ENCODE measurements around the gene TMEM259.

The TMEM259 gene

GRCh38 chr19:996051-996838 lies 24.7 kb downstream of the TMEM259 start:
- no peaks in the 10 kb centered on the region for H3K36me3 ChIP-seq
- peaks cover 64% of the 10 kb centered on the region for H3K27me3 ChIP-seq
- TF ChIP-seq, protein P1, sequence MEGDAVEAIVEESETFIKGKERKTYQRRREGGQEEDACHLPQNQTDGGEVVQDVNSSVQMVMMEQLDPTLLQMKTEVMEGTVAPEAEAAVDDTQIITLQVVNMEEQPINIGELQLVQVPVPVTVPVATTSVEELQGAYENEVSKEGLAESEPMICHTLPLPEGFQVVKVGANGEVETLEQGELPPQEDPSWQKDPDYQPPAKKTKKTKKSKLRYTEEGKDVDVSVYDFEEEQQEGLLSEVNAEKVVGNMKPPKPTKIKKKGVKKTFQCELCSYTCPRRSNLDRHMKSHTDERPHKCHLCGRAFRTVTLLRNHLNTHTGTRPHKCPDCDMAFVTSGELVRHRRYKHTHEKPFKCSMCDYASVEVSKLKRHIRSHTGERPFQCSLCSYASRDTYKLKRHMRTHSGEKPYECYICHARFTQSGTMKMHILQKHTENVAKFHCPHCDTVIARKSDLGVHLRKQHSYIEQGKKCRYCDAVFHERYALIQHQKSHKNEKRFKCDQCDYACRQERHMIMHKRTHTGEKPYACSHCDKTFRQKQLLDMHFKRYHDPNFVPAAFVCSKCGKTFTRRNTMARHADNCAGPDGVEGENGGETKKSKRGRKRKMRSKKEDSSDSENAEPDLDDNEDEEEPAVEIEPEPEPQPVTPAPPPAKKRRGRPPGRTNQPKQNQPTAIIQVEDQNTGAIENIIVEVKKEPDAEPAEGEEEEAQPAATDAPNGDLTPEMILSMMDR (IDR thresholded peaks at IDR 0.05) = no peak
- peaks cover 7 to 11% of the 10 kb centered on the region in 2 experiments for H3K4me1 ChIP-seq (ENCODE audit: control insufficient read depth in 1 of 2, insufficient read depth in 1 of 2, low read depth in 1 of 2, low read length in 1 of 2)
- no peak overlapping the region for H3K4me3 ChIP-seq (ENCODE audit: low read depth in 1 of 2, low read length in 1 of 2)
- no peaks in the 10 kb centered on the region for H3K9me3 ChIP-seq
- H3K27ac ChIP-seq = no peak overlapping the region

DNA sequence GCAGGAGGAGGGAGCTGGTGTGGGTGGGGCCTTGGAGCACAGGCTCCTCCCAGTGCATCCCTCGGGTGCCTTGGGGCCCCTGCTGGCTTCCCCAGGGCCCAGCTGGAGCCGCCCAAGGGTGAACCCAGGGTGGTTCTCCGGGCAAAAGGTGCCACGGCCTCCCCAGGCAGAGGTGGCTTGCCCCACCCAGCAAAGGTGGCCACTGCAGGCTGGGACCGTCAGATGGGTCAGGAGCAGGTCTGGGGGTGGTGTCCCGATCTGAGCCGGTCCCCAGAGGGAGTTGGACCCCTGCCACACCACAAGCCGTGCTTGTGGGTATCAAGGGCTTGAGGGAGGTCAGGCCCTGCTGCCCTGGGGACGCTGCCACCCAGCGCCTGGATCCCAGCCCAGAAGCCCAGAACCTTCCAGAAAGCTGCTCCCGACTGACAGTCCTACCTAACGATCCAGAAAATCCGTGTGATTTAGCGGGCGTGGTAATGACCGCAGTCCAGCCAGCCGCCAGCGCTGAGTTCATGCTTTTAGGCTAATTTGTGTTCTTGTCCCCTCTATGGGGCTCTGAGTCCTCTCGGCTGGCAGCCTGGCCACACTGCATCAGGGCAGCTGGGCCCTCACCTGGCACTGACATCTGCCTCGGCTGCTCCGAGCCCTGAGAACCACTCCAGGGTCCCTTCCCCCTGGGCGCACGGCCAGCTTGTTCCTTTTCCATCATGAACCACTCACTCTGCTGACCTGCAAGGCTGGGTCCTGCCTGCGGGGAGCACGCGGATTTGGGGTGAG lies 25.7 kb downstream of the TMEM259 start:
- Histone ChIP-seq H3K4me1 (ENCODE audit: control insufficient read depth in 1 of 2, insufficient read depth in 1 of 2, low read depth in 1 of 2, low read length in 1 of 2) (peaks cover 0 to 4% of the 10 kb centered on the region in 2 experiments), H3K36me3 (no peaks in the 10 kb centered on the region), H3K27ac (no peak overlapping the region), H3K4me3 (ENCODE audit: low read depth in 1 of 2, low read length in 1 of 2) (no peak overlapping the region), H3K27me3 (peaks cover 54% of the 10 kb centered on the region), H3K9me3 (no peaks in the 10 kb centered on the region)
- TF ChIP-seq, protein P1 (IDR thresholded peaks at IDR 0.05) = no peak

GRCh38 chr19:994516-994915 lies 26.4 kb downstream of the TMEM259 start:
- Histone ChIP-seq H3K9me3 (no peaks in the 10 kb centered on the region), H3K27me3 (peaks cover 47% of the 10 kb centered on the region), H3K27ac (no peak overlapping the region), H3K4me3 (ENCODE audit: low read depth in 1 of 2, low read length in 1 of 2) (no peak overlapping the region), H3K36me3 (no peaks in the 10 kb centered on the region), H3K4me1 (ENCODE audit: control insufficient read depth in 1 of 2, insufficient read depth in 1 of 2, low read depth in 1 of 2, low read length in 1 of 2) (no peaks in the 10 kb centered on the region)
- TF ChIP-seq, protein P1 (IDR thresholded peaks at IDR 0.05) = no peak

DNA sequence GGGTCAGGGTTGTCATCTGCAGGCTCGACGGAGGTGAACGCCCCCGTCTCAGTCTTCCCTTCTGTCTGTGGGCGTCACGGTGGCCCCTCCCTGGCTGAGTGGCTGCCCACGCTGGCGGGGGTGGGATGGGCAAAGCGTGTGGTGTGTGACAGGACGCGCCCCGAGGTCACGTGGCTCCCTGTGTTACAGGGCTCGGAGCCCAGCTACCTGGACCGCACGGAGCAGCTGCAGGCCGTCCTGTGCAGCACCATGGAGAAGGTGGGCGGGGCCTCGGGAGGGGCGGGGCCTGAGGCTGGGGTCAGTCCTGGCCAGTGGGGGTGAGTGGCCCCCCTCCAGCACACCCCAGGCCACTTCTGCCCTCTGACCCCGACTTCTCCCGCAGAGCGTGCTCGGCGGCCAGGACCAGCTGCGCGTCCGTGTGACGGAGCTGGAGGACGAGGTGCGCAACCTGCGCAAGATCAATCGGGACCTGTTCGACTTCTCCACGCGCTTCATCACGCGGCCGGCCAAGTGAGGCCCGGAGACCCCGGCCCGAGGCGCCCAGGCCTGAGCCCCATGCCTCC lies 27.0 kb downstream of the TMEM259 start:
- Histone ChIP-seq H3K27me3 (peaks cover 41% of the 10 kb centered on the region), H3K9me3 (no peaks in the 10 kb centered on the region), H3K36me3 (no peaks in the 10 kb centered on the region), H3K27ac (no peak overlapping the region), H3K4me3 (ENCODE audit: low read depth in 1 of 2, low read length in 1 of 2) (no peak overlapping the region), H3K4me1 (ENCODE audit: control insufficient read depth in 1 of 2, insufficient read depth in 1 of 2, low read depth in 1 of 2, low read length in 1 of 2) (no peaks in the 10 kb centered on the region)
- TF ChIP-seq, protein P1 (IDR thresholded peaks at IDR 0.05) = no peak

GRCh38 chr19:993361-993830 lies 27.5 kb downstream of the TMEM259 start:
- Histone ChIP-seq H3K27ac (no peak overlapping the region), H3K9me3 (no peaks in the 10 kb centered on the region), H3K4me3 (ENCODE audit: low read depth in 1 of 2, low read length in 1 of 2) (no peak overlapping the region), H3K36me3 (no peaks in the 10 kb centered on the region), H3K4me1 (ENCODE audit: control insufficient read depth in 1 of 2, insufficient read depth in 1 of 2, low read depth in 1 of 2, low read length in 1 of 2) (no peaks in the 10 kb centered on the region), H3K27me3 (peaks cover 36% of the 10 kb centered on the region)
- TF ChIP-seq, protein P1 (IDR thresholded peaks at IDR 0.05) = no peak
